Activated CD4-positive, alpha-beta T cell treated with anti-CD3 and anti-CD28 coated beads, Interleukin-2, Interleukin-4, amounts not matched to agents 100 ng/mL and 50 ng/mL, durations not matched to agents 16 hours and 8 hours (primary cell): Measurements from ENCODE around the gene KDM5B.
"Not testable (repeated sequence)": the region's sequence is repeated elsewhere in the genome, so short reads cannot be mapped to it uniquely, and the experiment has no call there.

Source experiments
- DNase-seq: peaks from one replicate; pipeline ENCODE4 v3.0.0-alpha.2; 2020; ENCODE audit warnings: low spot score

KDM5B gene

GRCh38 chr1:202807926-202808757 is at the start of gene KDM5B:
Gene KDM5B, minus strand, starts transcription at chr1:202808421. Its CDS starts 116 bp downstream, at chr1:202808305.
- DNase-seq, result peak; percentile 60

GRCh38 chr1:202857136-202857610 is 49.0 kb upstream of the KDM5B start:
- no peak for DNase-seq

GRCh38 chr1:202856014-202856413 is 47.8 kb upstream of the KDM5B start:
- no peak for DNase-seq

- DNase-seq, result no peak
Measured at GRCh38 chr1:202854787-202855186, 46.6 kb upstream of the KDM5B start.

GRCh38 chr1:202852163-202852904 is 44.1 kb upstream of the KDM5B start:
- peak; percentile 54 for DNase-seq

GRCh38 chr1:202850593-202851362 is 42.6 kb upstream of the KDM5B start:
- no peak for DNase-seq

GRCh38 chr1:202848191-202848542 is 39.9 kb upstream of the KDM5B start:
- DNase-seq, result no peak

GRCh38 chr1:202844935-202845334 is 36.7 kb upstream of the KDM5B start:
- DNase-seq, result no peak

GRCh38 chr1:202844259-202844658 is 36.0 kb upstream of the KDM5B start:
- no peak for DNase-seq

GRCh38 chr1:202843081-202843480 is 34.9 kb upstream of the KDM5B start:
- no peak for DNase-seq

GRCh38 chr1:202837746-202838262 is 29.6 kb upstream of the KDM5B start:
- no peak for DNase-seq

- no peak for DNase-seq
Measured at GRCh38 chr1:202836623-202837403, 28.6 kb upstream of the KDM5B start.

GRCh38 chr1:202835548-202836072 is 27.4 kb upstream of the KDM5B start:
- peak; percentile 44 for DNase-seq

- peak; percentile 29 for DNase-seq
Measured at GRCh38 chr1:202834771-202835547, 26.7 kb upstream of the KDM5B start.

- DNase-seq, result no peak
Measured at GRCh38 chr1:202831906-202832305, 23.7 kb upstream of the KDM5B start.

GRCh38 chr1:202829223-202829622 is 21.0 kb upstream of the KDM5B start:
- DNase-seq, result not testable (repeated sequence)

GRCh38 chr1:202825748-202826147 is 17.5 kb upstream of the KDM5B start:
- DNase-seq, result no peak

GRCh38 chr1:202821467-202821866 is 13.2 kb upstream of the KDM5B start:
- DNase-seq, result no peak

GRCh38 chr1:202818819-202819218 is 10.6 kb upstream of the KDM5B start:
- DNase-seq, result no peak

- DNase-seq, result no peak
Measured at GRCh38 chr1:202815120-202815519, 6.9 kb upstream of the KDM5B start.
